Thymus (tissue), 11 donors: ENCODE results near the gene MYL3. TPM values are rescaled to one million over a fixed set of nuclear protein-coding genes. Genes with fewer than 3 reads are reported as not detected.
"Not testable (repeated sequence)": the region's sequence is repeated elsewhere in the genome, so short reads cannot be mapped to it uniquely, and the experiment has no call there.

Source experiments
- DNase-seq, 9 donors: peaks; one replicate each; pipeline ENCODE4 v3.0.0-alpha.2; 2013; ENCODE audit warnings: low spot score in 9 of 9, low read depth in 6 of 9, missing footprints in 1 of 9
- H3K27ac ChIP-seq, 2 donors: one replicate each; pipeline ENCODE4 v1.5.1; 2013; ENCODE audit warnings: control low read depth in 1 of 2, low read depth in 1 of 2, low read length in 1 of 2, mild to moderate bottlenecking in 1 of 2, moderate library complexity in 1 of 2
- H3K27me3 ChIP-seq, 2 donors: one replicate each; pipeline ENCODE4 v1.5.1; 2013; ENCODE audit warnings: low read length in 1 of 2; ENCODE audit not compliant: control insufficient read depth in 2 of 2, insufficient read depth in 1 of 2
- H3K36me3 ChIP-seq, 2 donors: one replicate each; pipeline ENCODE4 v1.5.1; 2013; ENCODE audit warnings: low read length in 1 of 2, mild to moderate bottlenecking in 1 of 2, moderate library complexity in 1 of 2; ENCODE audit not compliant: control insufficient read depth in 2 of 2, insufficient read depth in 2 of 2
- H3K4me1 ChIP-seq, 2 donors: one replicate each; pipeline ENCODE4 v1.5.1; 2013; ENCODE audit warnings: low read length in 2 of 2; ENCODE audit not compliant: control insufficient read depth in 2 of 2, insufficient read depth in 2 of 2
- H3K4me3 ChIP-seq, 2 donors: one replicate each; pipeline ENCODE4 v1.5.1; 2013; ENCODE audit warnings: low read length in 2 of 2, control low read depth in 1 of 2, mild to moderate bottlenecking in 1 of 2
- H3K9me3 ChIP-seq, 2 donors: one replicate each; pipeline ENCODE4 v1.5.1; 2013; ENCODE audit warnings: low read length in 1 of 2, mild to moderate bottlenecking in 1 of 2; ENCODE audit not compliant: control insufficient read depth in 2 of 2, insufficient read depth in 1 of 2
- WGBS: extraction: QIAGEN DNeasy Blood & Tissue Kit; methylation state at CpG from one replicate; pipeline ENCODE4 v1.1.7; 2013; 5-methylcytosine and 5-hydroxymethylcytosine counted together
- polyA plus RNA-seq: library from polyadenylated mRNA; stranded (reverse); fragments of 200-250 nt; gene quantifications from one replicate; pipeline ENCODE4 v1.2.3, GENCODE V29; 2013
- total RNA-seq: library from RNA; stranded (reverse); fragments of 120-200 nt; gene quantifications from one replicate; pipeline ENCODE4 v1.2.4, GENCODE V29; 2013
- donor health status: healthy.

The MYL3 gene
- total and polyA plus RNA-seq, 2 donors, result 0.19 to 0.50 TPM

DNA sequence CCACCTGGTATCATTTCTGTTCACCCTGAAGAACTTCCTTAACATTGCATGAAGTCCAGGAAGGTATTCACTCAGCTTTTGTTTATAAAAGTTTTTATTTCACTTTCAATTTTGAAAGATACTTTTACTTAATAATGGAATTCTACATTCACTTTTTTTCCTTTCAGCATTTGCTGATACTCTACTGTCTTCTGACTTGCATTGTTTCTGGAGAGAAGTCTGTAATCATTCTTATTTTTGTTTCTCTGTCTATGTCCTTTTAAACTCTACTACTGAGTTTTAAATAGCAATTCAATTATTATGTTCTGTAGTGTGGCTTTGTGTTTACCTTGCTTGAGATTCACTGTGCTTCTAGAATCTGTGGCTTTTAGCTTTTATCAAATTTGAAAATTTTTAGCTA, 42.4 kb downstream of the MYL3 start:
- Histone ChIP-seq H3K9me3 (peaks cover 0 to 14% of the 10 kb centered on the region in 2 donors), H3K4me1 (no peaks in the 10 kb centered on the region), H3K27me3 (no peaks in the 10 kb centered on the region), H3K36me3 (no peaks in the 10 kb centered on the region), H3K4me3 (no peak overlapping the region), H3K27ac (no peak overlapping the region)
- no peak for DNase-seq

DNA sequence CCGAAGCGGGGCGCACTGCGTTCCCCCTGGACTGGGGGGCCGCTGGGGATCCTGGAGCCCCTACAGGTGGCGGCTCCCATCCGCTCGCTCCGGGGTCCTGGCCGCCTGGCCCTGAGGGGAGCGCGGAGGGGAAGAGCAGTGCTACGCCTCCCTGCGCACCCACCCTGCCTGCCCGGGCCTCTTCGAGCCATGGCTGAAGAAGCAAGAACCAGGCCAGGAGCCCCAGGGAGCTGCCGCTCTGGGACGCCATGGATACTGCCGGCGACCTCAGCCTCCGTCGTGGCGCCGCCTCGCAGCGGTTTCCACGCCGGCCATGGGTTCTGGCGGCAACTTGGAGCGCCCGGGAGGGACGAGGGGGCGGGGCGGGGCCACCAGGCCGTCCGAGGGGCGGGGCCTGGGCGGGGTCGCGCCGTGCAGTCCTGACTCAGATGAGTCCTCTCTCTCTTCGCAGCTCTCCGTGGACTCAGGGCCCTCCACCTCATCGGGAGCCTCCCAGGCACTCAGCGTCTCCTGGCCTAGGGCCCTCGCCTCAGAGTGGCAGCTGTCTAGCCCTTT, 50.9 kb downstream of the MYL3 start:
- 8% methylated on average over 46 of the region's 46 CpGs for WGBS
- DNase-seq, result peak in 8 of 9 donors; percentile 22 to 70 (median 44)
- no peak overlapping the region for H3K27ac ChIP-seq

DNA sequence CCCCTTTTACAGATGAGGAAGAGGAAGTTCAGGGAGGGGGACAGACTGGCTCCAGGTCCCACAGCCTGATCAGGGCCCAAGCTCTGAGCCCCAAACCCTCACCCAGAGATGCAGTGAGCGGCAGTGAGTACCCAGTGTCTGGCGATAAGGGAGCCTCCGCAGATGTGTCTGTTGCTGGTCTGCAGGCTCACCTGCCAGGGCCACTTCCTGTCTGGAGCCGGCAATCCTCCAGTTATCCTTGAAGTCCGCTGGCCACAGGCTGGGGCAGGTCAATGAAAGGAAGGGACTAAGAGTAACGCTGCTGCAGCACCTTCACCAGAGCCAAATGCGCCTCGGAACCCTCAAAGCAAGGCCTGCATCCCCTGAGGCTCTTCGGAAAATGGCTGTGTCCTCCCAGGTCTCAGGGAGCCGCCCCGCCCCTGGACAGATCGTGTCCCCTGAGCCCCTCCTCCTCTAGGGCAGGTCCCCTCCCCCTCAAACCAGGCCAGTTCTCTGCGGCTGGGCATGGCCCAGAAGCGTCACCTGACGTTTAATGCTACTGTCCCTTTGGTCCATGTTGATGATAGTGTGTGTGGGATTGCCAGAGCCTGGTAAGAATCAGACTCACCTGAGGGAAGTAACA, 51.5 kb downstream of the MYL3 start:
- H3K27me3 ChIP-seq, result peaks cover 0 to 15% of the 10 kb centered on the region in 2 donors
- H3K36me3 ChIP-seq, result no peaks in the 10 kb centered on the region
- H3K27ac ChIP-seq, result no peak overlapping the region
- WGBS, result 78% methylated on average over 15 of the region's 15 CpGs
- H3K9me3 ChIP-seq, result no peaks in the 10 kb centered on the region
- peaks cover 8 to 23% of the 10 kb centered on the region in 2 donors for H3K4me1 ChIP-seq
- H3K4me3 ChIP-seq, result peak overlapping the region; percentile 32 to 53
- DNase-seq, result peak in 1 of 9 donors; percentile 6

More for the DNA sequence above, 50.9 kb downstream of the MYL3 start:
- Histone ChIP-seq H3K36me3 (no peaks in the 10 kb centered on the region), H3K4me1 (peaks cover 8 to 23% of the 10 kb centered on the region in 2 donors), H3K9me3 (no peaks in the 10 kb centered on the region), H3K4me3 (peak overlapping the region; percentile 32 to 53), H3K27me3 (peaks cover 0 to 15% of the 10 kb centered on the region in 2 donors)

DNA sequence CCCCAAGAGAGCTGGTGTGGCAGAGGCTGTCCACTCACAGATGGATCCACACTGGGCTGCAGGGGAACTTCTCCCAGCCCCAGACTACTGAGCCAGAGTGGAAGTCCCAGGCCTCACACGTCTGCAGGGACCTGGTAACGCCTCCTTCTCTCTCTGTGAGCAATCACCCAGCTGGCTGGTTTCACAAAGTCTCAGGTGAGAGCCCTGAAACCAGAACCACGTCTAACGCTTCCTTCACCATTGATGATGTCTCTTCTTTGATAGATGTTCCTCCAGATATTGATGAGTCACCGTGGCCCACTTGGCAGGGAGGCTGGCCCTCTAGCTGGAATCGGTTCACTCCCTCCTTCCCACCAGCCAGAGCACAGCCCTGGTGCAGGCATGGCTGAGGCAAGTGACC, 54.5 kb downstream of the MYL3 start:
- peaks cover 8 to 23% of the 10 kb centered on the region in 2 donors for H3K4me1 ChIP-seq
- not testable (repeated sequence) for H3K36me3 ChIP-seq, H3K4me3 ChIP-seq, H3K9me3 ChIP-seq, H3K27ac ChIP-seq, DNase-seq
- 79% methylated on average over 6 of the region's 6 CpGs for WGBS
- H3K27me3 ChIP-seq, result peaks cover 0 to 15% of the 10 kb centered on the region in 2 donors

Other genes with a start within 250 kb of the MYL3 start
- gene ALS2CL, start 169.8 kb downstream of the MYL3 start, total RNA-seq, result 4.3 TPM
- gene ALS2CL, start 169.8 kb downstream of the MYL3 start, polyA plus RNA-seq, result 22.4 TPM
- 0.85 TPM for gene TMIE, start 162.1 kb downstream of the MYL3 start, total RNA-seq
- gene TMIE, start 162.1 kb downstream of the MYL3 start, polyA plus RNA-seq, result 0.57 TPM
- 0.05 TPM for gene PRSS50, start 145.6 kb downstream of the MYL3 start, total RNA-seq
- gene PRSS50, start 145.6 kb downstream of the MYL3 start, polyA plus RNA-seq, result 0.27 TPM
- 0.80 TPM for gene PTH1R, start 14.3 kb upstream of the MYL3 start, total RNA-seq
- gene PTH1R, start 14.3 kb upstream of the MYL3 start, polyA plus RNA-seq, result 6.9 TPM
- gene CCDC12, start 113.3 kb upstream of the MYL3 start, total RNA-seq, result 47.4 TPM
- gene CCDC12, start 113.3 kb upstream of the MYL3 start, polyA plus RNA-seq, result 83.9 TPM
- gene NBEAL2, start 116.2 kb upstream of the MYL3 start, total RNA-seq, result 15.3 TPM
- 83.6 TPM for gene NBEAL2, start 116.2 kb upstream of the MYL3 start, polyA plus RNA-seq